HG02938 (cell line): ENCODE data around the gene WNT5B.
A peak's percentile ranks its signal among the peaks of the same experiment; 100 is the strongest.
"Not testable (repeated sequence)": the region's sequence is repeated elsewhere in the genome, so short reads cannot be mapped to it uniquely, and the experiment has no call there.

Experiments used
- ATAC-seq: cut with Tn5 transposase; IDR thresholded peaks from one replicate; pipeline ENCODE4 v1.9.1; 2021; ENCODE audit warnings: mild to moderate bottlenecking, moderate library complexity; ENCODE audit not compliant: unreplicated experiment

WNT5B gene

GRCh38 chr12:1681493-1681807, 52.4 kb downstream of the WNT5B start:
- ATAC-seq: no peak

GRCh38 chr12:1688086-1688710, 59.2 kb downstream of the WNT5B start:
- no peak for ATAC-seq

DNA sequence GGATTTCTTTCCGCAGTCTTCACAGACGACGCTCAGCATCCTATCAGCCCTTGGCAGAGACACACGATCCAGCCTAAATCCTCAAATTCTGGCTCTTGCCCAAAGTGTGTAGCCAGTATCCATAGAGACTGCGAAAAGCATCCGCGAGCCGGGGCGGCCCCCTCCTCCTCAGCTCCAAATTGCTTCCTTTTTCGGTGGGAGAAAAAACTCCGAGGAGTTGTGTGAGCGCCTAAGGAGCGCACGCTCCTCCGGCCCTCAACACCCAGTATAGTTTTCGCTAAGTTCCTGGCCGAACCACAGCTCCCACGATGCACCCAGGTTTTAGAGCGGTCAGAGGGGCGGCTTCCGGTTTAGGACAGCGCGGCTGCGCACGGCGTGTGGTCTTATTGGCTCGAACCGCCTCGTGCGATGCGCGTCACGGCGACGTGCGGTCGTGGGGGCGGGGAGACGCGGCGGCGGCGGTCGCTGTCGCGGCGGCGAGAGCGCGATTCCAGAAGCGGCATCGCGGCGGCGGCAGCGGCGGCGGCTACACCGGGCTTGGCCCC, 61.6 kb downstream of the WNT5B start, which contains the start of gene ADIPOR2:
Gene ADIPOR2, plus strand, starts transcription at position 493 of the 545 bp plus-strand sequence. CDS start 63,274 bp downstream, outside the sequence.
- ATAC-seq: peak; percentile 94

- peak; percentile 34 for ATAC-seq
Measured at GRCh38 chr12:1691123-1692007, 62.3 kb downstream of the WNT5B start.

- no peak for ATAC-seq
Measured at GRCh38 chr12:1692226-1692625, 63.2 kb downstream of the WNT5B start.

GRCh38 chr12:1692895-1693610, 64.0 kb downstream of the WNT5B start:
- no peak for ATAC-seq

DNA sequence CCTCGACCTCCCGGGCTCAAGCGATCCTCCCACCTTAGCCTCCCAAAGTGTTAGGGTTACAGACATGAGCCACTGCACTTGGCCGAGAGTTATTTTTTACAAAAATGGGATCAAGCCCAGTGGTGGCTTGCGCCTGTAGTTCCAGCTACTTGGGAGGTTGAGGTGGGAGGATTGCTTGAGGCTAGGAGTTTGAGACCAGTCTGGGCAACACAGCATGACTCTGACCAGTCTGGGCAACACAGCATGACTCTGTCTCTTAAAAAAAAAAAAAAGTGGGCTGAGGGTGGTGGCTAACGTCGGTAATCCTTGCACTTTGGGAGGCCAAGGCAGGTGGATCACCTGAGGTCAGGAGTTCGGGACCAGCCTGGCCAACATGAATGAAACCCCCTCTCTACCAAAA, 66.1 kb downstream of the WNT5B start:
- ATAC-seq: not testable (repeated sequence)

DNA sequence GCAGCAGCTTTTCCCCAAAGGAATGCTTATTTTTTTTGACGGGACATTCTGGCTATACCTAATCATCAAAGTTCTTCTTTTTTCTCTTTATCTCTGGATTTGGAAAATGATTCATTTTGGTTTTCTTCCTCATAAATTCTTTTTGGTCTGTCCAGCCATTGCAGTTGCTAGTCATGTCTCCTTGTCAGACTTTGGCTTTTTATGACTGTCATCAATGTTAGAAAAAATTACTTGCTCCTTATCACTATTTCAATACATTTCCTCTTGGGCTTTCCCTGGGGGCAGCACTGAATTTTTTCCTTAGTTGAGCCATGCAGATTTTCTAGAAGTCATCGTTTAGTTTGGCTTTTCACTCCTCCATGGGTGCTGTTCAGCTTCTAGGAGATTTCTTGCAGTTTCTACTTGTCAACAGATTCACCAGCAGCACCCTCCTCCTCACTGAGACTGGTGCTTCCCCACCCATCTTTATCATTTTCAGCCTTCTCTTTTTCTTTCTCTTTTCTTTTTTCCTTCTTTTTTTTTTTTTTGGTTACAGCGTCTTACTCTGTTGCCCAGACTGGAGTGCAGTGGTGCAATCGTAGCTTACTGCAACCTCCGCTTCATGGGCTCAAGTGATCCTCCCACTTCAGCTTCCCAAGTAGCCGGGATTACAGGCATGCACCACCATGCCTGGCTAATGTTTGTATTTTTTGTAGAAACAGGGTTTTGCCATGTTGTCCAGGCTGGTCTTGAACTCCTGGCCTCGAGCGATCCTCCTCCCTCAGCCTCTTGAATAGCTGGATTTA, 67.0 kb downstream of the WNT5B start:
- ATAC-seq: no peak

DNA sequence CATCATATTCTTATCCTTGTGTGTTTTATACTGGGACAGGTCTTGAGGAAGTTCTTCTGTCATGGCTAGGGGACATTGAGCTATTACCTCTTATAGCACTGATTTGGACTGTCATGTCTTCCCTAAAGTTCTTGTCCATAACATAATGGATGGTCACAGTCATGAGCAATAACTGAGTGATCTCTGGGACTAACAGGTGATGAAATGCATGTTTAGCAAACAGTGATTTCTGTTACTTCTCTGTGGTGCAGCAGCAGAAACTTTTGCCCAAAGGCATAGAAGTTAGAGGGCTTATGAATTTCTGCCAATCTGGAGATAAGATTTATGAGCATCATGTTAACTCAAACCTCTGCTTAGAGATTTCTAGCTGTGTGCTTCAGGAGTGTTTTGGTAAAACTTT, 67.8 kb downstream of the WNT5B start:
- ATAC-seq: no peak
